Measurements from ENCODE around the gene CDKN1B.

Gene CDKN1B

GRCh38 chr12:12701457-12701856 is 15.7 kb upstream of the CDKN1B start:
- Histone ChIP-seq H3K4me3 (ENCODE audit: insufficient read length, low read depth) (no peak overlapping the region), H3K9me3 (ENCODE audit: insufficient read depth, low read length) (no peaks in the 10 kb centered on the region), H3K4me1 (ENCODE audit: insufficient read depth, insufficient read length) (no peaks in the 10 kb centered on the region), H3K27me3 (ENCODE audit: insufficient read depth, insufficient read length) (peaks cover 7% of the 10 kb centered on the region), H3K9ac (ENCODE audit: insufficient read length, low read depth) (no peak overlapping the region), H3K36me3 (ENCODE audit: insufficient read depth, insufficient read length, low read length) (no peaks in the 10 kb centered on the region)
- no peak for DNase-seq (ENCODE audit: low read depth, low spot score)
- TF ChIP-seq YY1 (IDR thresholded peaks at IDR 0.05; ENCODE audit: insufficient read depth, insufficient read length) = no peak
- TF ChIP-seq ZNF274 (IDR thresholded peaks at IDR 0.05; ENCODE audit: low read depth, low read length) = no peak
- TF ChIP-seq SUZ12 (IDR thresholded peaks at IDR 0.05; ENCODE audit: extremely low read depth, insufficient read depth, insufficient read length) = no peak

- no peak for TF ChIP-seq YY1 (IDR thresholded peaks at IDR 0.05; ENCODE audit: insufficient read depth, insufficient read length)
- TF ChIP-seq ZNF274 (IDR thresholded peaks at IDR 0.05; ENCODE audit: low read depth, low read length) = no peak
- TF ChIP-seq SUZ12 (IDR thresholded peaks at IDR 0.05; ENCODE audit: extremely low read depth, insufficient read depth, insufficient read length) = no peak
- no peaks in the 10 kb centered on the region for H3K27me3 ChIP-seq (ENCODE audit: insufficient read depth, insufficient read length)
- H3K4me1 ChIP-seq (ENCODE audit: insufficient read depth, insufficient read length) = no peaks in the 10 kb centered on the region
- H3K9me3 ChIP-seq (ENCODE audit: insufficient read depth, low read length) = no peaks in the 10 kb centered on the region
- DNase-seq (ENCODE audit: low read depth, low spot score) = peak; percentile 100
- H3K4me3 ChIP-seq (ENCODE audit: insufficient read length, low read depth) = no peak overlapping the region
- no peaks in the 10 kb centered on the region for H3K36me3 ChIP-seq (ENCODE audit: insufficient read depth, insufficient read length, low read length)
- no peak overlapping the region for H3K9ac ChIP-seq (ENCODE audit: insufficient read length, low read depth)
Measured at GRCh38 chr12:12704593-12705230, 12.5 kb upstream of the CDKN1B start.

- Histone ChIP-seq H3K9me3 (ENCODE audit: insufficient read depth, low read length) (no peaks in the 10 kb centered on the region), H3K27me3 (ENCODE audit: insufficient read depth, insufficient read length) (no peaks in the 10 kb centered on the region), H3K4me3 (ENCODE audit: insufficient read length, low read depth) (no peak overlapping the region), H3K36me3 (ENCODE audit: insufficient read depth, insufficient read length, low read length) (no peaks in the 10 kb centered on the region), H3K4me1 (ENCODE audit: insufficient read depth, insufficient read length) (no peaks in the 10 kb centered on the region), H3K9ac (ENCODE audit: insufficient read length, low read depth) (no peak overlapping the region)
- no peak for DNase-seq (ENCODE audit: low read depth, low spot score)
- no peak for TF ChIP-seq YY1 (IDR thresholded peaks at IDR 0.05; ENCODE audit: insufficient read depth, insufficient read length)
- TF ChIP-seq SUZ12 (IDR thresholded peaks at IDR 0.05; ENCODE audit: extremely low read depth, insufficient read depth, insufficient read length) = no peak
- no peak for TF ChIP-seq ZNF274 (IDR thresholded peaks at IDR 0.05; ENCODE audit: low read depth, low read length)
Measured at GRCh38 chr12:12705838-12706520, 11.2 kb upstream of the CDKN1B start.

- no peak for DNase-seq (ENCODE audit: low read depth, low spot score)
- Histone ChIP-seq H3K27me3 (ENCODE audit: insufficient read depth, insufficient read length) (peaks cover 16% of the 10 kb centered on the region), H3K9me3 (ENCODE audit: insufficient read depth, low read length) (no peaks in the 10 kb centered on the region), H3K4me1 (ENCODE audit: insufficient read depth, insufficient read length) (peaks cover 13% of the 10 kb centered on the region), H3K36me3 (ENCODE audit: insufficient read depth, insufficient read length, low read length) (peaks cover 2% of the 10 kb centered on the region), H3K9ac (ENCODE audit: insufficient read length, low read depth) (peak overlapping the region; percentile 51), H3K4me3 (ENCODE audit: insufficient read length, low read depth) (no peak overlapping the region)
- TF ChIP-seq ZNF274 (IDR thresholded peaks at IDR 0.05; ENCODE audit: low read depth, low read length) (no peak), YY1 (IDR thresholded peaks at IDR 0.05; ENCODE audit: insufficient read depth, insufficient read length) (no peak), SUZ12 (IDR thresholded peaks at IDR 0.05; ENCODE audit: extremely low read depth, insufficient read depth, insufficient read length) (no peak)
Measured at GRCh38 chr12:12713932-12714275, 3.3 kb upstream of the CDKN1B start.

- no peak for TF ChIP-seq ZNF274 (IDR thresholded peaks at IDR 0.05; ENCODE audit: low read depth, low read length)
- no peak for DNase-seq (ENCODE audit: low read depth, low spot score)
- no peak overlapping the region for H3K4me3 ChIP-seq (ENCODE audit: insufficient read length, low read depth)
- H3K9ac ChIP-seq (ENCODE audit: insufficient read length, low read depth) = peak overlapping the region; percentile 51
- H3K27me3 ChIP-seq (ENCODE audit: insufficient read depth, insufficient read length) = peaks cover 16% of the 10 kb centered on the region
- H3K36me3 ChIP-seq (ENCODE audit: insufficient read depth, insufficient read length, low read length) = peaks cover 8% of the 10 kb centered on the region
- H3K9me3 ChIP-seq (ENCODE audit: insufficient read depth, low read length) = no peaks in the 10 kb centered on the region
- peaks cover 13% of the 10 kb centered on the region for H3K4me1 ChIP-seq (ENCODE audit: insufficient read depth, insufficient read length)
Measured at GRCh38 chr12:12714276-12715021, 2.7 kb upstream of the CDKN1B start.

- H3K4me1 ChIP-seq (ENCODE audit: insufficient read depth, insufficient read length) = peaks cover 16% of the 10 kb centered on the region
- no peak for TF ChIP-seq ZNF274 (IDR thresholded peaks at IDR 0.05; ENCODE audit: low read depth, low read length)
- peaks cover 14% of the 10 kb centered on the region for H3K36me3 ChIP-seq (ENCODE audit: insufficient read depth, insufficient read length, low read length)
- no peak overlapping the region for H3K9ac ChIP-seq (ENCODE audit: insufficient read length, low read depth)
- no peak for DNase-seq (ENCODE audit: low read depth, low spot score)
- no peak overlapping the region for H3K4me3 ChIP-seq (ENCODE audit: insufficient read length, low read depth)
- no peaks in the 10 kb centered on the region for H3K9me3 ChIP-seq (ENCODE audit: insufficient read depth, low read length)
- peaks cover 16% of the 10 kb centered on the region for H3K27me3 ChIP-seq (ENCODE audit: insufficient read depth, insufficient read length)
Measured at GRCh38 chr12:12715128-12715458, 2.1 kb upstream of the CDKN1B start.

- Histone ChIP-seq H3K4me1 (ENCODE audit: insufficient read depth, insufficient read length) (peaks cover 16% of the 10 kb centered on the region), H3K9ac (ENCODE audit: insufficient read length, low read depth) (peak overlapping the region; percentile 99), H3K27me3 (ENCODE audit: insufficient read depth, insufficient read length) (peaks cover 16% of the 10 kb centered on the region), H3K4me3 (ENCODE audit: insufficient read length, low read depth) (peak overlapping the region; percentile 95), H3K9me3 (ENCODE audit: insufficient read depth, low read length) (no peaks in the 10 kb centered on the region), H3K36me3 (ENCODE audit: insufficient read depth, insufficient read length, low read length) (peaks cover 19% of the 10 kb centered on the region)
- no peak for TF ChIP-seq ZNF274 (IDR thresholded peaks at IDR 0.05; ENCODE audit: low read depth, low read length)
- no peak for TF ChIP-seq YY1 (IDR thresholded peaks at IDR 0.05; ENCODE audit: insufficient read depth, insufficient read length)
- TF ChIP-seq SUZ12 (IDR thresholded peaks at IDR 0.05; ENCODE audit: extremely low read depth, insufficient read depth, insufficient read length) = no peak
- no peak for DNase-seq (ENCODE audit: low read depth, low spot score)
Measured at GRCh38 chr12:12715459-12716150, 1.6 kb upstream of the CDKN1B start.

Measured in NT2/D1 (cell line).